HG03558 (cell line): ENCODE data around the gene HIVEP2.

Source experiments
- ATAC-seq: cut with Tn5 transposase; IDR thresholded peaks from one replicate; pipeline ENCODE4 v1.9.1; 2021; ENCODE audit warnings: moderate number of reproducible peaks; ENCODE audit not compliant: unreplicated experiment; ENCODE audit errors: extremely low read depth

The HIVEP2 gene

DNA sequence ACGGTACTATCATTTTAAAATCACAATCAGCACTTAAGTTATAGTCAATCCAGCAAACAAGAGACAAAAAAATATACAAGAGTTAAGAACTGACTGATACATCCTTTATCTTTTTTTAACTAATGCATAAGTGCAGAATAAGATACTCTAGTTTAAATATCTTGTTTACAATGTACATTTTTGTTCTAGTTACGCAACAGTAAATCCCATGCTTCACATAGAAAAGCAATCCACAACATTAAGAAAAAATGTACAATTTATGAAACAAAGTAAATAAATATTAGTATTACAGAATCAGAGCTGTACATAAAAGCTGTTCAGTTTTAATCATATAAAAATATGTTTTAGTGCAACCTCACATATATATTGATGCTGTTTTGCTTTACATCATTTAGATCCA lies 192.6 kb downstream of the HIVEP2 start:
- ATAC-seq = no peak

DNA sequence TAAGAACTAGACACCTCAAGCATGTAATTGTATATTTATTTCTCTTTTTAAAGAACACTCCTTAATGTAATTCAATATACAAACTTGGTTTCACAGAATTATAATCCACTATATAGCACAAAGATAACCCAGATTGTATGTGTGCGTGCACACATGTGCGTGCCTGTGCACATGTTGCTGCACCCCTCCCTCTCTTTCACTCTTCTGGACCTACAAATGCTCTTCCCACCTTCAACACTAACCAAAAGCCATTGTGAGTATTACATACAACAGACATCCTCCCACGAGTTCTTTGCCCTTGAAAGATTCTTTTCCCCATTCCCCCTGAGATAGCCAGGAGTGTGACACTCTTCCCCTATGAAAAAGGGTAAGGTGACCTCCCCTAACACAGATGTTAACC lies 193.5 kb downstream of the HIVEP2 start:
- no peak for ATAC-seq

DNA sequence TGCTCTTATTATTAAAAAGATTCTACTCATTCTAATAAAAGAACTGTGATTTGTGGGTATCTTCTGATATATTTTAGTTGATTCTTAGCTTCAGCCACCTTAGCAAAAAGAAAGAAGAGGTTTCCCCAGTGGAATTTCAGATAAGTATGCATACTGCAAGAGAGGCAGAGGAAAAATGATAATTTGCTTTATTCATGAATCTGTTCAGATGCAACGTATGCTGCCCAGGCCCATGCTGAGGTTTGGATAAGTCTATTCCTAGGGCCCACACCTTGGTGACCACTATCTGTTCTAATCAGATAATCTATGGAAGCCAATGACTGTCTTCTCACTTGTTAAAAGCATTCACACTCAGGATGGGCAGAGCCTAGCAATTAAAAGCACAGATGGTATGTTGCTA lies 194.0 kb downstream of the HIVEP2 start:
- ATAC-seq = no peak

DNA sequence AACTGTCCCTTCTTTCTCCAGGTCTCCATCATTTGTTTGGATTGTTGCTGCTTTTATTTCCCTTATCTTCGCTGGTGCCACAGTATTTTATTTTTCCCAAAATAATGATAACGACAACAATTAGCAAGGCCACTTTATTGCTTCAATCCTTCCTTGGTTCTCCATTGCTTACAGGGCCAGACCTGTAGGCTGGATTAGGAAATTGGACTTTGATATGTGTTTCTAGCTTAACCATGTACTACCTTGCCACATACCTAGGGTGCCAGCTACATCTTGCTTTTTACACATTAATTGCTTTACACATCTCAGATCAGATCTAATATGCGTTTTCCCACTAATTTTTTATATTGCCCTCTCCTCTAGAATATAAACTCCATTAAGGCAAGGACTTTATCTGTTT lies 195.4 kb downstream of the HIVEP2 start:
- no peak for ATAC-seq

DNA sequence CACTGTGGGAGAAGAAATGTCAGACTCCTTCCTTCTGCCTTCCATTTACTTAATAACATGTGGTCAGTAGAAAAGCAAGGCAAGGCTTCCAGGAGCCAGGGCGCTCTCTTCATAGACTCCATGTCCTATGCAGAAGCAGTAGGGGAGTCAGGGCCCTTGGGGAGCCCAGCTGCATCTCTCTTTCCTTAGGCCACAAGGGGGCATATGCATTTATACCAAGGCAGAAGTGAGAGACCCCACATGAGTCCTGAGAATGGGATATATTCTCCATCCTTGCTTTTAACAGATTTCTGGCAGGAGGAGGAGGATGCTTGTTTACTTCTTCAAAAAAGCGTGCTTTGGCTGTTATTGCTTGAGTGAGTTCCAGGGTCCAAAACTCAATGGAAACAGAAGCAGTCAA lies 198.5 kb downstream of the HIVEP2 start:
- no peak for ATAC-seq

DNA sequence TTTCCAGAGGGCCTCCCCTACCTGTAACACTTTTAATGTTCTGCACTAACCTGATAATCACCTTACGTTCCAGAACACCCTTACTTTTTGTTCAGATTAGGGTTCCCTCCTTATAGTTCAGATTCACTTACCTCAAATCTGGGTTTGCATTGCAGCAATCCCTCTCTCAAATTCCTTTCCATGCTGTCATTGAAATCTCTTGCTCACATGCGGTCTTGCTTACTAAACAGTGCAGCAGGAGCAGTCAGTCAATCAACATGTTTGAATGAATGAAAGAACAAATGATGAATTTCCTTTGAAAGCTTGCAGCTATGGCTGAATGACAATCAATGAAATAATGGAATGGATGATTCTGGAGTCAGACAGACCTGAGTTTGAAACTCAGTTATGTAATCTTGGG lies 200.1 kb downstream of the HIVEP2 start:
- no peak for ATAC-seq

DNA sequence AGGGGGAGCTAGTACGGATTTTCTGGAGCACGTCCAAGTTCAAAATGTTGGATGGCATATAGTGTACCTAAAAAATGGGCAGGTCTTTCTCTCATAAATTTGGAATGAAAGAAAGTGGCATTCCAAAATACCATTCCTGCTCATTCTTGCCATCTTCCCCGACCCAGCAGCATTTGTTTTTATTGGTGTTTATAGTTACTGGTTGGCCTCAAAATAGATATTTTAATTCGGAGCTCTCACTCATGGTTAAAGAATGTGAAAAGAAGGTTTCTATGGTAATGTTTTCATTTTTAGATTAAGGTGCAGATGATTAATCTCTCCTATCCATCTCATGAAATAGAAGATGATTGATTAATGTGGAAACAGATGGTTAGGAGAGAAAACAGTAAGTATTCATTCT lies 204.5 kb downstream of the HIVEP2 start:
- ATAC-seq = no peak

DNA sequence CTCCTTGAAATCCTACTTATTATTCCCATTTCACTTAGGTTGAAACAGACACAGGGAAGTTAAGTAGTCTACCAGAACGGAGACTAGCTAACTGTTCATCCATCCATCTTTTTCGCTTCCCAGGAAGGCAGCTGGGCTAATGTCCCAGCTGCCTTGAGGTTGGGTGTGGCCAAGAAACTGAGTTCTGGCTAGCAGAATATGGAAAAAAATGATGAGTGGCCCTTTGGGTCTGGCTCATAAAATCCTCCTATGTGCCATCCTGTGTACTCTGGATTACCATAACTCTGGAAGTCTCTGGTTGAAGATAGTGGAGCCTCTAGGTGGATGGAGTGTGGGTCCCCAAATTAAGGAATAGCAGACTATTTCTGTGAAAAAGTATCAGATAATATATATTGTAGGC lies 206.2 kb downstream of the HIVEP2 start:
- ATAC-seq = no peak

DNA sequence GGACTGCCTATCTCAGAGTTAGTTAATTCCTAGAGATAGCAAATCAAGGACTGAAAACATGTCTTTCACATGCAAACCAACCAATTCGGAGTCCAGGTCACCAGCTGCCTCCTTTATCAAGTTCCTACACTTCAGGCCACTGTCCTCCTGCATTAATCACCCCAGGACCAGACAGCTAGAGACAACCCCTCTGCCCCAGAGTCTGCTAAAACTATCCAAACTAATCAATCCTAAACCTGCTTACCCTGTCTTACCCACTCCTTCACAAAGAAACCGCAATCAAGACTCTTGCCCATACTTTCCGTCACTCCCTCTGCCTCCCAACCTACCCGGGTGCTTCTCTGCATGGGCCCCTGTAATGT lies 207.0 kb downstream of the HIVEP2 start:
- ATAC-seq = no peak

DNA sequence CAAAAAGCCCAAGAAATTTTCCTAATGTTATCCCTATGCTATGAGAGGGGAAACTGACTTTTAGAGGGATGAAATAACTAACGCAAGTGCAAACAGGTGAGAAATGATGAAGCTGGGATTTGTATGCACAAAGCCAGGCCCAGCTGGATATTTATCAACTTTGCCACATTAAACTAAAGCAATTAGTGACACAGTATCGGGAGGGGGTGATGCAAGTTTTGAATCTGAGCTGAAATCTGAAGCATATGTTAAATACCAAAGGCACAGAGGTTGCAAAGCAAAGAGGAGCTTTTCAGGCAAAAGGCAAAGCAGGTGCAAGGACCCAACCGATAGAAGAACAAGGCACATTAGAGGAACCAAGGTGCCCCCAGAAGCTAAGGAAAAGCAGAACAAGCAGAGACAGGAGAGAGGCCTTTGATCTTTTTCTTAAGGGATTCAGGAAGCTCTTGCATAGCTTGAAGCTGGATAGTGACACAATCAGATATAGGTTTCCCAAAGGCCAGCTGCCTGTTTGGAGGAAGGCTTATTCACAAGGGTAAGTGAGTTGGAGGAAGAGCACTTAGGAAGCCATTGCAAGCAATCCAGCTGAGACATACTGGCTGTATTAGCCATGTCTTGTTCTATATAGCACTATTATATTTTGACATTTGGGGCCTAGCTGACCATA lies 207.5 kb downstream of the HIVEP2 start:
- ATAC-seq = no peak

DNA sequence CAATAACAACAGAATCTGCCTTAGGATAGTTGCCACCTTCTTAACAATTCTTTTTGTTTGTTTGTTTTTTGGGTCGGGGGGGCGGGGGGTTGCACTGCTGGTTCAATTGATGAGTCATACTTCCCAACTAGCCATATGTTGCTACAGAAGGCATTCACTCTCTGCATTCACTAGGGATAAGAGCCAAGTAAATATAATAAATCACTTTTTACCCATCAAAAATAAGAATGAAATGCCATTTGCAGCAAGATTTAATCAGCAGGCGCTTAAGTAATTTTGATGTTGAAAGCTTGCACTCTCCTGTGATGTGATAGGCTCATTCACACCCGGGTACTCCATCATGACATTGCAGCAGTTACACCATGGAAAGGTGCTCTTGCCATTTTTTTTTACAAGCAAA lies 209.8 kb downstream of the HIVEP2 start:
- no peak for ATAC-seq

DNA sequence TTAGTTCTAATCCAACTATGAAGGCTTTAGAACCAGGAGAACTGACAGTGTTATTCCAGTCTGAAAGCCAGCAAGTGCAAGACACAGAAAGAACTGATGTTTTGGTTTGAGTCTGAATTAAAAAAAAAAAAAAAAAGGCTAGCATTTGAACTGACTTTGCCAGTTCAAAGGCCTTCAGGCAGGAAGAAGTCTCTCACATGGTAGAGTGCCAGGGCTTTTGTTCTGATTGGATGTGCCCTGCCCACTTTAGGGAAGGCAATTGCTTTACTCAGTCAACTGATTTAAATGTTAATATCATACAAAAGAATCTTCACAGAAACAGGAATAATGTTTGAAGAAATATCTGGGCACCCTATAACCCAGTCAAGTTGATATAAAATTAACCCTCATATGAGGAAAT lies 212.2 kb downstream of the HIVEP2 start:
- no peak for ATAC-seq

DNA sequence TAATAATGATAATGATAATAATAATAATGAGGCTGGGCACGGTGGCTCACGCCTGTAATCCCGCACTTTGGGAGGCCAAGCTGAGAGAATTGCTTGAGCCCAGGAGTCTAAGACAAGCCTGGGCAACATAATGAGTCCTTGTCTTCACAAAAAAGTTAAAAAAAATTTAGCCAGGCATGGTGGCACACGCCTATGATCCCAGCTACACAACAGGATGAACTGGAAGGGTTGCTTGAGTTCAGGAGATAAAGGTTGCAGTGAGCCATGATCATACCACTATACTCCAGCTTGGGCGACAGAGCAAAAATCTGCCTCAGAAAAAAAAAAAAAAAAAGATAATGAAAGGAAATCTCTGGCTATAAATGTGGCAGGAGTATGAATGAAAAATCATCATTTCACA lies 213.4 kb downstream of the HIVEP2 start:
- no peak for ATAC-seq

DNA sequence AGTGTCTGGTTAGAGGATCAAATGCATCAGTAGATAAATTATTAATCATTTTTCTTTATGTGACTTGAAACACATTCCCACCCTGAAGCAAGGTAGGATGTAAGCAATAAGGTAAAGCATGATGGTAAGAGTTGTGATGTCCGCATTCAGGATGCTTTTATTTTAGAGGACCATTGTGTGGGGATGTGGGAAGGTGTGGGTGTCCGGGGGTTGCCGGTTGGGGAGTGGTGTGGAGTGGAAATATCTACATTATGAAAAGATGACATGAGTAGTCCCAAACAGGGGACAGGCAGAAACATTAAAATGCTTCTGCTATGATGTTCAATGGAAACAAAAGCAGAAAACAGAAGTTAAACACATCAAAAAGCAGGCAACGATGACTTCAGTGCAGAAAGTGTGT lies 215.4 kb downstream of the HIVEP2 start:
- no peak for ATAC-seq

DNA sequence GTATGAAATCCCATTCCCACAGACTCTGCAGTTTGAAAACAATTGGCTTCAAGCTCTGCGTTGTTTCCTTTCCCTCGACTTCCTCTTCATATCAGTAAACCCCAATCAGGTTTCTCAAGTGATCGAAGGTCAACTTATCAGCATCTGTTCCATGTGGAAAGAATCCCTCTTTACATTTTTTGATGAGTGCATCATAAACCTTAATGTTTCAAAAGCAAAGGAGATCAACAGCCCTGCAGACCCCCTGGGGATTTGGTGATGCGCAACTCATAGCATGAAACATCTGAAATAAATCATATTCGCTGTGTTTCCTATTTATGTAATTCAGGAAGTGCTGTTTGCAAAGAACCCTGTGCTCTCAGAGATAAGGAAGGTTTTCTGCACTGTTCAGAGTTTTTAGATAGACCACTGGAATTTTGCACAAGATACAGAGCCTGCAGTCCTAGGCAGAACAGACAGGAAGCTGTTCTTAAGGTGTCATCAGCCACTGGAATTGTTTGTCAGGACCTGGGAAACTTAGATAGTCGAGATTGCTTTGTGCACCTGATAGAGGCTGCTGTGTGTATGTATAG lies 216.0 kb downstream of the HIVEP2 start:
- ATAC-seq = no peak

DNA sequence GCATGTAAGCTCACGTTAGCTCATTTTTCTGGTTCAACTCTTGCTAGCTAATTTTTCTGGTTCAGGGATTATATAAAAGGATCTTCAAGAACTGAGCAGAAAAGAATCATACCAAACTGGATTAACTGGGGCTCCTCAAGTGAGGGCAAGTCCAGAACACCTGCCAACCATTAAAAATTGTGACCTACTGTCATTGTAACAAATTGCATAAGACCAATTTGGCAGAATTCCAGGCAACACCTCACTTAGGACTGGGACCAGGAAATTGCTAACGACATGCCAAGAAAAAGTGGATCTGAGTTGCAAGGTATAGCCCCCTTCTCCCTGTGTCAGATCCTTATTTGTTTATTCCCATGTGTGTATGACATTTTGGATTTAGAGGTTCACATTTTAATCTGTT lies 216.6 kb downstream of the HIVEP2 start:
- ATAC-seq = no peak

DNA sequence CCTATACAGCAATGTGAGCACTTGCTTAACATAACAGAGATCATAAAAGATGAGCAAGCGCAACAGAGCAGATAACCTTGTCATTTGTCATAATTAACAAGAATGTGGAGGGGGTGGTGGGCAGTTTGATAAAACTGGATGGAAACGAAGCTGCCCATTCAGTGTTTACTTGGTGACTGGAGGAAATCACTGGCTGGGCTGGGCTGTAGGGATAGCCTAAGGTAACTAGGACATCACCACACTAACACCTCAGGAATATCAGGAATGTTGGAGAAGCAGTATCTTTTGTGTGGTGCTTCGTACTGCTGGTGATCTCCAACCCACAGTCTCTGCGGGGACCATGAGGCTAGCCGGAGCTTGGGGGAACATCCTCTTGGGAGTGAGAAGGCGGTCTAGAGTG lies 218.4 kb downstream of the HIVEP2 start:
- no peak for ATAC-seq

DNA sequence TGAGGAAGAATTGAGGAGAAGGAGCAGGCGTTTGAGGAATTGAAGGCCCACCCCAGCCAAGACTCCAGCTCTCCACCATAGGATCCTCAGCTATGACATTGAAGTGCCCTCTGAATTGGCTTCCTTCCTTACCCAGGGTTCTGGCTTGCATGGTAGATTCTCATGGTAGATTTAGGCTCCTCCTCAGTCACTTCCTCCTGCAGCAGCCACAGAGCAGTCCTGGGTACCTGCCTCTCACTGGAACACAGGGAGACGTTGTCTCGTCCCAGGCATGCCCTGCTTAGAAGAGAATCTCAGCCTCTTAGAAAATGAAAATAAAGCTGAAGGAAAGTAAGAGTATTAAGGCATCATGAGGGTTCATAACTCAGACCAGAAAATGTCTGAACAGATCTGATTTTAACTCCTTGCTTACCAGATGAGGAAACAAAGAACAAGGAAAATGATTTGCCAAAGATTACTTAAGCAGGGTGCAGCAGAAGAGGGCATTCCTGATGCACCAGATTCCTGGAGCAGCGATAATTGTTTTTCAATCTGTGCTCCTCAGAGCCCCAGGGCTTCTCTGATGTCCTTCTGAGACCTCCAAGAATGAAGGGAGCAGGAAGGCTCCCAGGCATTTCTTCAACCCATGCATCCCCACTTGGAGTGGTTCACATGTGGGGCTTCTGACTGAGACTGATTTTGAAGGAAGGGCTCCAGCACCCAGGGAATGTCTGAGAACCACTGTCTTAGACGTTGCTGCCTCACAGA lies 219.8 kb downstream of the HIVEP2 start:
- no peak for ATAC-seq

DNA sequence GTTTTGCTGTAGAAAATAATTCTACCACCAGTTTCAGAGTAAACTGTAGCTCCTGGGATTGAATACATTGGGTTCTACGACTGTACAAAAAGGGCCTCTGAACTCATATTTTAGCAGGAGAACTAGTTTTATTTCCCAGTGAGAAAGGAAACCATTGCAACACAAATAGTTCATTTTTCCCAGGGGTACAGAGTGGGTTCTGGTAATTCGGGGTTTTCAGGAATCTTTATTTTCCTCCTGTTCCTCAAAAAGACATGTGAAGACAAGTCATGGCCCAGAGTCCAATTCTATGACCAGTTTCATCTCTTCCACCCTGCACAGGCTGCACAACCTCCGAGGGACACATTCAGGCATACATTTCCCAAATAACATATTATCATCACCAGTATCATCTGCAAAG lies 222.1 kb downstream of the HIVEP2 start:
- ATAC-seq = no peak

DNA sequence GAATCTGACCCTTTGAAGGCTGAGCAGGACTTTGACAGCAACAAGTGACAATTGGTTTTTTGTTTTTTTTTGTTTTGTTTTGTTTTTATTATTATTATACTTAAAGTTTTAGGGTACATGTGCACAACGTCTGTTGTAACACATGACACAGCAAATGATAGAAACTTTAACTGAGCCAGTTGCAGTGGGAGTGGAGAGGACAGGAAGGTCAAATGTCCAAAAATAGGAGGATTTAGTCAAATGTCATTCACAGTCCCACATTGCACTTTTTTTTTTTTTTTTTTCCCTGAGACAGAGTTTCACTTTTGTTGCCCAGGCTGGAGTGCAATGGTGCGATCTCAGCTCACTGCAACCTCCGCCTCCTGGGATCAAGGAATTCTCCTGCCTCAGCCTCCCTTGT lies 223.0 kb downstream of the HIVEP2 start:
- no peak for ATAC-seq

DNA sequence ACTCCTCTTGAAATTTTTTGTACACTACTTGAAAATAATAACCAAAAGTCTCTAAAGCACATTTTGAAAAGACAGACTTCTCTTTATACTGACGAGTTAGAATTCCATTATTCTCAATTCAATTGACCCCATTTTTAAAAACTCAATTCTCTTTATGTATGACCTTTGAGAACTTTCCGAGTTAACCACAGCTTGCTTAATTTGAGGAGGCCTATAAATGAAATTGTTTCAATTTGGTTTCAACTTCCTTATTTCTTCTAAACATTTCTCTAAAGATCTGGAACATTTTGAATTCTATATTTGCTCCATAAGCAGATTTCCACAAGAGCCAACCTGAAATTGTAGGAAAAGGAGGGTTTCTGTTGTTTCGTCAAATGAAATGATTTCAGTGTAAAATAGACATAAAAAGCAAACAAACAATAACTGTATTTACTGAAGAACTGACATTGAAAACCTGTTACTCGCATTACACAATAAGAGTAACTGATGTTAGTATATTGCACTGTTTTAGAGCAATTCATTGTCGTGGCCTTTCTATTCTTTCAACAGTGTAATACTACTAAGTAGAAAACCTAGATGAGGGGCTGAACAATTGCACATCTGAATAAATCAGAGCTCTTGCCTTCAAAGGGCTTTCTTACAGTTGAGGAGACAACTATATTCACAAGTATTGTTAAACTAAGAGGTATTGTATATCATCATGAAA lies 223.6 kb downstream of the HIVEP2 start:
- ATAC-seq = no peak
